CD4-positive, alpha-beta T cell treated with Interleukin-12 subunit alpha and Interleukin-12 subunit beta, for 1 hour (primary cell): ENCODE results near the gene GNAT2.

Experiments used
- DNase-seq: peaks from one replicate; pipeline ENCODE4 v3.0.0-alpha.2; 2020

Gene GNAT2

DNA sequence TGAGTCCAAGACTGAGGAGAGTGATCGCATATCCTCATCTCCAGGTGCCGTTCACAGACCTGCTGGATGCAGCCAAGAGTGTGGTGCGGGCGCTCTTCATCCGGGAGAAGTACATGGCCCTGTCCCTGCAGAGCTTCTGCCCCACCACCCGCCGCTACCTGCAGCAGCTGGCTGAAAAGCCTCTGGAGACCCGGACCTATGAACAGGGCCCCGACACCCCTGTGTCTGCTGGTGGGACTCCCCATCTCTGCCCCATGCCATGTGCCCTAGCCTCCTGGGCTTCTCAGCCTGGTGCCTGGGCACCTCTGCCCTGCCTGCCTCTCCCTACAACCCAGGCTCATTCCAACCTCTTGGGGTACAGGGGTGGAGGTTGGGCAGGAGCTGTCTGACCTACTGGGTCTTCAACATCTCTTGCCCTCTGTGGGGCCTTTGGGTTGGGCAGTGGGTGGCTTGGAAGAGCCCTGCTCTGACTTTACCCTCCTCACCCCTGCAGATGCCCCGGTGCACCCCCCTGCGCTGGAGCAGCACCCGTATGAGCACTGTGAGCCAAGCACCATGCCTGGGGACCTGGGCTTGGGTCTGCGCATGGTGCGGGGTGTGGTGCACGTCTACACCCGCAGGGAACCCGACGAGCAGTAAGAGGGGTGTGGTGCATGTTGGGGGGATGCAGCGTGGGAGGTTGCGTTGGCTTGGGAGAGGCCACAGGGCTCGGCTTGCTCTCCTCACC, 7.4 kb upstream of the GNAT2 start:
- no peak for DNase-seq

DNA sequence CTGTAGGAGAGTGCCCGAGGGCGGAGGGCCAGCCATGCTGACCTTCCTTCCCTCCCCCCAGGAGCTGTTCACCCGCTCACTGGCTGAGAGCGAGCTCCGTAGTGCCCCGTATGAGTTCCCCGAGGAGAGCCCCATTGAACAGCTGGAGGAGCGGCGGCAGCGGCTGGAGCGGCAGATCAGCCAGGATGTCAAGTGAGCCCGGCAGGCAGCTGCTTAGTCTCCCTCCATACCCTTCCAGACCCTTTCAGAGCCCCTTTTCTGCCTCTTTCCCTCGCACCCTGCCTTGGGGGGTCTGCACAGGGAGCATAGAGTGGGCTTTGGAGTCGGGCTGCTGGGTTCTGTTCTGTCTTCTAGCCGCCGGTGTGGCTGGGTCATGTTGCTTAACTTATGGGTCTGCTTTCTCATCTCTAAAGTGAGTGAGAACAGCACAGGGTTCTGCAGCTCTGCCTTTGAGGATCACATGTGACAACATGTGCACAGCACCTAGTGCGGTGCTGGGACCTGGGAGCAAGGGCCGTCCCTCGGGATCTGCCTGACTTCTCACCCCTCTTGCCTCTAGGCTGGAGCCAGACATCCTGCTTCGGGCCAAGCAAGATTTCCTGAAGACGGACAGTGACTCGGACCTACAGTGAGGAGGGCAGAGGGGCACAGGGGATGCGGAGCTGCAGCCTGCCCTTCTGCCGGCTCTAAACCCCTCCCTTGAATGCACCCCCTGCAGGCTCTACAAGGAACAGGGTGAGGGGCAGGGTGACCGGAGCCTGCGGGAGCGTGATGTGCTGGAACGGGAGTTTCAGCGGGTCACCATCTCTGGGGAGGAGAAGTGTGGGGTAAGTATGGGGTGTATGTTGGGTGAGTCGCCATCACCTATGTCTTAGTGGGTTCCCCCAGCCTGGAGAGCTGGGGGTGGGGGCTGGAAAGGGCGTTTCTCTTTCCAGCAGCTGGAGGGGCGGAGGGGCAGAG, 6.5 kb upstream of the GNAT2 start:
- no peak for DNase-seq

DNA sequence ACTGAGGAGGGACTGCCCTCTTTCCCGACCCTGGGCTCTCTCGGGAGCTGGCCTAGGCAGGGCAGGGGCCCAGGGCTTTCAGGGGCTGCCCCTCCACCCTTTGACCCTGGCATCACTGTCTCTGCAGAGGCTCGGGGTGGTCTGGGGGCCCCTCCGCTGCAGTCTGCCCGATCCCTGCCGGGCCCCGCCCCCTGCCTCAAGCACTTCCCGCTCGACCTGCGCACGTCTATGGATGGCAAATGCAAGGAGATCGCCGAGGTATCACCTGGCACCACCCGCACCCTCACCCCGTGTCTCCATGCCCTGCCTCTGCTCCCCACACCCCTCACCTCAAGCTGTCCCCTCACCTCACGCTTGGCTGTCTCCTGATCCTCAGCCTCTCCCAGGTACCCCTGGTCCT, 5.8 kb upstream of the GNAT2 start:
- DNase-seq: no peak

DNA sequence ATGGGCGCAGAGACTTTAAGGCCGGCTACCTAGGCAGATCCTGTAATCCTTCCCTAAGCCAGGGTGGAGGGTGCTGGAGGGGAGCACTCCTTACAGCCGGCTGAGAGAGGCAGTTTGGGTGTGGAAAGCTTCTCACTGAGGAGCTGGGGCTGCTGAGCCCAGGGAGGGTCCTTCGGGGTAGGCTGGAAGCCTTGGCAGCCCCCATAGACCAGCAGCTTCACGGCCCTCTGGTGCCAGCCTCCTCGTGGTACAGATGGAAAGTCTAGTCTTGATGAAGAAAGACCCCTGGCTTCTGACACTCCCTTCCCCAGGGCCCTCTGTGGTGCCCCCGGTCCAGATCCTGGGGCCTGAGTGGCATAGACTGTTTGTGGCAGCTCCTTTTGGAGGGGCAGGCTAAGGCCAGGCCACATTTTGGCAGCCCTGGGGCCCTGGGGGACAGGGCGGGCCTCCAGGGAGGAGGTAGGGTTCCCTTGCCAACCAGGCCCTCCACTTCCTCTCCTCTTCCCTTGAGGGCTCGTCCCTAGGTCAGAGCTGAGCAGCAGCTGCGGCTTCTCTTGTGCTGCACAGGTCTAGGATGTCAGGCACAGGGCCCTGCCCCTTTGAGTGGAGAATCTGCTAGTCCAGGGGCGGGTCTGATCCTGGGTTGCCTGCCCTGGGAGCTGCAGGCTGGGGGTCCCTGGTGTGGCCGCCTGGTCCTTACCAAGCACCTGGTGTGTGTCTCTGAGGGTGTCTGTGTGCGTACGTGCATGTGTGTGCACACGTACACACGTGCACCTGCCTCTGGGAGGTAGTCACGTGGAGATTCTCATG, 5.0 kb upstream of the GNAT2 start:
- DNase-seq: no peak

DNA sequence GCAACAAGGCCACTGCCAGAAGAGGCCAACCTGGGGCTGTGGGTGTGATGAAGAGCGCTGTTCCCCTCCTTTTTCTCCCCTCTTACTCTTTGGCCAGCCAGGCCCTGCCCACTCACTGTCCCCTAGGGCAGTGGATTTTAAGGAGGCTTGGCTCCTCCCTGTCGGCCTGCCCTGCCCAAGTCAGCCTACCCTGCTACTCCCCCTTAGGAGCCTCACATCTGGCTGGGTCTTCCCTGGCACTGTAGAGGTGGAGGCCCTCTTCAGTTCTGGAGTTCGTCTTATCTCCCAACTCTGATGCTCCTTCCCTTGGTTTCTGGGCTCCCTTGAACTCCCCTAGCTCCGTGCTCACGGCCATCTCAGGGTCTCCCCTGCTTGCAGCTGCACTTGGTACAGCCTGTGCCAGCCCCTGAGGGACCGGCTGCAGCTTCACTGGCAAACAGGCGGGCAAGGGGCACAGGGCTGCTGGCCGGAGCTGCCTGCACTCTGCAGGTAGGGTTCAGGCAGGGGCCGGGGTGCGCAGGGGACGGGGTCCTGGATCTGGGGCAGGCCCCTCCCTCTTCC, 4.3 kb upstream of the GNAT2 start:
- DNase-seq: no peak

DNA sequence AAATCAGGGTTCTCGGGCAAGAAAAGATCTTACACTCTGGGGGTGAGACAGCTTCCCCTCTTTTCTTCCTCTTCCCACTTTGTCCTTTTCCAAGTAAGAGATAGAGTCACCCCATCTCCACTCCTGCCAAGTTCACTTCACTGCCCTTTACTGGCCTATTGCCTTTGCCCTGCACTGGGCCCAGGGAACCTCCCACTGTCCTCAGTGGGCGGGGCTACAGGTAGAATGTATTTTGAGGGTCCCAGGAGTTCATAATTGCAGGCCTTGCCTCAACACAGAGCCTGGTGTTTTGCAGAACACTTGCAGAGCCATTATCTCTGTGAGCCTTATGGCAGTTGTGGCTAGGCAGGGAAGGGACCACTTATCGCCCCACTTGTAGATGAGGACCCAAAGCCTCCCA, 3.5 kb upstream of the GNAT2 start:
- DNase-seq: no peak

DNA sequence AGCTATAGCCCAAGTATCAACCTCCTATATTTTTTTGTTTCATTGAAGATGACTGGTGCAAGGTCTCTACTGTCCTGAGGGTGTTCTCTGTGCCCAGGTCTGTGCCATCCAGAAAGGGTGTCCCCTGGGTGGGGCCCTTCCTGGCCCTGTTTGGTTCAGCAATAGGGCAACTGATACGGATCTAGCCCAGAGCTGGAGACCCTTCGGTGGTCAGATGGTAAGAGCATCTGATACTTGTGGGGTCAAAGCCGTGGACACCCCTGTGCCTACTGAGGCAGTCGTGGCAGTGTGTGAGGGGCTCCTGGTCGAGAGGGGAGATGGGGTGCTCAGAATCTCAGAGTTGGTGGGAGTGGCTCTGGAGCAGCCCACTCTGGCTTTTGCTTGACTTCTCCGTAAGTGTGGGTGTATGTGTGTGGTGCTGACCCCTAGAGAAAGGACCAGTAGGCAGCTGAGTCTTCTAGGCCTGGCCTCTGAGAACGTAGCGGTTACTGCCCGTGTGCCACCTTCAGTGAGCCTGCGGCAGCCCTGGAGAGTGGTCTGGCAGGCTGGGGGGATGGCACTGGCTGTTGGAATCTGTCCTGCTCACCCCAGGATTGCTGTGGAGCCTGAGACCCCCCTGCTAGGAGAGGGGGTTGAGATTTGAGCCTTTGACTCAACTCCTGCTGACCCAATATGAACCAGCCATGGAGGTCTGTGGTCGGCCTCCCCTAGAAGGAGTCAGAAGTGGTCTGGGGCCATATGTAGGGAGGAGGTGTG, 2.9 kb upstream of the GNAT2 start:
- DNase-seq: no peak

DNA sequence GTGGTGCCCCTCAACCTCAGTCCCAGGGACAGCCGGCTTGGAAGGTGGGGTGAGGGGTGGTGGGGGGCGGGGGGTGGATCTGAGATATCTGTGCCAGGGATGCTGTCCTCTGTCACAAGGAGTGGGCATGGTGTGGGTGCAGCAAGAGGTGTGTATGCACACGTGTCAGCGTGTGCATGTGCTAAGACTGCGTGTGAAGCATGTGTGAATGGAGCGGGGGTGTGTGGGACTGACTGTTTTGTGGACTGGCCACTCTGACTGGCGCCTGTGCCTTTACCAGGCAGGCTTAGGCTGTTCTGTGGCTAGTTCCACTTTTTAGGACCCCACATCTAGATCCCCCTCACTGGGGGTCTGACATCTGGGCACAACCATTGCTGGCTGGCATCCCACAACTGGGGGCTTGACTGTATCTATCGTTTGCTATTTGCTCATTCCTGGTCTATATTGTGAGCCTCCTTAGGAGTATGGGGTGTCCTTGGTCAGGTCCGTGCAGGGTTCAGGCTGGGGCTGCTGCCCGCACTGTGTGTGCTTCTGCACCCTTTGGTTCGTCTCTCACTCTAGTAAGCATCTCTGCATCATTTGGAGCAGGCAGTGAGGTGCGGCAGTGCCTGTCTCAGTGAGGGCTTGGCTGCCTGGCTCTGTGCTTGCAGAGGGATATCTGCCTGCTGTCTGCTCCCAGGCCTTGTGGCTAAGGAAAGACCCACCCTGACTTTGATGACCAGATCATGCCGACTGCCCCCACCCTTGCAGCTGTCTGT, 2.1 kb upstream of the GNAT2 start:
- DNase-seq: no peak

DNA sequence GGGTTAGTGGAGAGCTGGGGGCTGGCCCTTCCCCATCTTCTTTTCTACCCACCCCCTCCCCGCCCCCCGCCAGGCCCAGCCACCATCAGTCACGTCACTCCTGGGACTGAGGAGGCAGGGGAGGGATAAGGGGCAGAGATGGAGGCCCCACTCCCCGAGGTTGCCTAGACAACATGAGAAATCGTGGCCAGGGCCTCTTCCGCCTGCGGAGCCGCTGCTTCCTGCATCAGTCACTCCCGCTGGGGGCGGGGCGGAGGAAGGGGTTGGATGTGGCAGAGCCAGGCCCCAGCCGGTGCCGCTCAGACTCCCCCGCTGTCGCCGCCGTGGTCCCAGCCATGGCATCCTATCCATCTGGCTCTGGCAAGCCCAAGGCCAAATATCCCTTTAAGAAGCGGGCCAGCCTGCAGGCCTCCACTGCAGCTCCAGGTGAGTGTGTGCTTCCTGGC, 1.4 kb upstream of the GNAT2 start:
- DNase-seq: peak; percentile 97

DNA sequence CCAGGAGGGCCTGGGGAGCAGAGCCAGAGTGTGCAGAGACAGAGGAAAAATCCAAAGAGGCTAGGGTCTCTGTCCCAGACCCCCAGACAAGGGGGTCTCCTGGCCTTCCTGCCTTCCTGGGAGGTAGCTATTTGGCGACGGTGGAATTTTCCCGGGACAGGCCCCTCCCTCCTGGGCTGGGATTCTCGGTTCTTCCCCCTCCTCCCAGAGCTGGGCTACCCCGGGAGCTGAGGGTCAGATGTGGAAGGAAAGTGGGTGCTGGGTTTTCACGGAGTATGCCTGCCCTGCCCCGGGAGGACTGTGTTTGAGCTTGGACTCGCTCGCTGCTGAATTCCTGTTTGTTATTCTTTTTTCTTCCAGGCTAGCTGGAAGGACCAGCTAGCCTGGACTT, 980 bp upstream of the GNAT2 start:
- DNase-seq: no peak

DNA sequence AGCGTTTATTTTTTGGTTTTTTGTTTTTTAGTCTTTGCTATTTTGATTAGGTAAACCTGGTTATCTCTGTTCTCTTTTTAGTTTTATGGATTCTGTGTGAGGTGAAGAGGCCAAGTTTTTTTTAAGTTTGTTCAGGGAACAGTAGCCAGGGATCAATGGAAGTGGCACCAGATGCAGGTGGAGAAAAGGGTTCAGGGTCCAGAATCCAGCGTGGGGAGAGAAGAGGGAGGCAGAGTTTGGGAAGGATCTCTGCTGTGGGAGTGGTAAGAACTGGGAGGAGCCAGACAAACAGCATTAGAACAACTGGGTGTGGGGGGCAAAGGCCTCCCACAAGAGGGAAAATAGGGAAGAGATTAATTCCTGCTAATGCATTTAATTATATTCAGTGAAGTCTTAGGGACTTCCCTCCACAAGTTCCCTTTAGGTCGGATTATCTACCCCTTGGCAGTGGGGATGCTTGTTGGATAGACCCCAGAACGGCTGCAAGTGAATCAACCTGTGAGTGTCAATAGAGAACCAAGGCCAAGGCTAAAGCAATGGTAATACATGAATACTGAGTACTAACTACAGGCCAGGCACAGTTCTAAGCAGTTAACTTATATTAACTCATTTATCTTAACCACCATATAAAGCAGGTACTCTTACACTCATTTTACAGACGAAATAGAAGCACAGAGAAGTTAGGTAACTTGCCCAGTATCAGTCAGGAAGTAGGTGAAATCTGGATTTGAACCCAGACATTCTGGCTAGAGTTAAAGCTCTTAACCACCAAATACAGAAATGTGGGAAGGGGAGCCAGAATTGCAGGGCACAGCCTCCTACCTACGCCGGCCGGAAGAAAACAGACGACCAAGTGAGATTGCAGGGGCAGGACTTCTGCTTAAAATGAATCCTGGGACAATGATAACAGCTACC, 498 bp downstream of the GNAT2 start:
- no peak for DNase-seq

DNA sequence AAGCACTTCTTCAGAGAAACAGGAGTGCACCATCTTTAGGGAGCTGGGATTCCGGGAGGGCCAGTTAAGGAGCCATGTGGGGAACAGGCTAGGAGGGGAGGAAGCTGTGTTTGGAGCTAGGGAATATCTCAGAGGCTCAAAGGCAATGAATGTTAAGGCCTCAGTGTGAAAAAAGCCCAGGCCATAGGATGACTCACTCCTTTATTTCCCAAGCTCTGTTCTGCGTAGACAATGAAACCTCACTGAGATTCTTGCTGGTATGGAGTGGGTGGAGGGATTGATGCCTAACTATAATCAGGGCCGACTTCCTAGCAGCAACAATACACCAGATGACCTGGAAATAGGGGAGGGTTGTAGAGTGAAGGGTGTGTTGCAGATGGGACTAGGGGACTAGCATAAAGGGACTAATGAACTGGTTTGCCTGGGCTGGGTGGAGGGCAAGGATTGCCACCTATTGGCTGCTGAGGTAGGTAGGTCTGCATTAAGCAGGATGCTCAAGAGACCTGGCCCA, 2.1 kb downstream of the GNAT2 start:
- peak; percentile 34 for DNase-seq

DNA sequence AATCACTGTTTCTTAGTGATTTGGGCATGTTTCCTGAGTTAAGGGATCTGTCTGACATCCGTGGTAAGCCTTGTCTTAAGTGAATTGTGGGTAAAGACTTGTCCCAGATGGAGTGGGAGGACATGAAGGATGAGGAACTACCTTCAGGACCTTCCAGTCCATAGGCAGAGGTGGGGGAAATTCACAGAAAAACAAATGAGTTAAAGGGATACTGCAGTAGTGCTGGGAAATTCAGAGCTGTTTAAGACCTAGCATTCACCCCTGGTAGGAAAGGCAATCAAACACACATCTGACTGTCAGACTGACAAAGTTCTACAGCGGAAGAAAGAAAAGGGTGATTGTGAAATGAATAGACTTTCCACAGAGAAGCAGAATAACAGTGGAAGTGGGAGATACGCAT, 3.0 kb downstream of the GNAT2 start:
- DNase-seq: no peak

DNA sequence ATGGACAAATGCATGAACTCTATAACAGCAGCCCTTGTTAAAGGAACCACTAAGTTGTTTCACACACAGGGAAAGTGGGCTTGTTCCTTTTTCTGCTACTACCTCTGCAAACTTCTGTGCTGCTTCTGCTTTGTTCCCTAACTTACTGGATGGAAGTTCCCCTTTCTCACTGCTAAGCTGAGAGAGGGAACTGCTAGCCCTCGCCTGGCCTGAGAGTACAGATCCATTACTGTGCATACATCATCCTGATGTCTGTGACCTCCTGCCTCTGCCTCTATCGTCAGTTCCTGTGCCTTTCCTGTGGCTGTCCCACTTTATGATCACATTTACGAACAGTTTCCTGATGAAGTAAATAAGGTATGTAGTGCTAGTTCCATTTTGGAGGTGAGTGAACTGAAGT, 3.5 kb downstream of the GNAT2 start:
- DNase-seq: peak; percentile 52

DNA sequence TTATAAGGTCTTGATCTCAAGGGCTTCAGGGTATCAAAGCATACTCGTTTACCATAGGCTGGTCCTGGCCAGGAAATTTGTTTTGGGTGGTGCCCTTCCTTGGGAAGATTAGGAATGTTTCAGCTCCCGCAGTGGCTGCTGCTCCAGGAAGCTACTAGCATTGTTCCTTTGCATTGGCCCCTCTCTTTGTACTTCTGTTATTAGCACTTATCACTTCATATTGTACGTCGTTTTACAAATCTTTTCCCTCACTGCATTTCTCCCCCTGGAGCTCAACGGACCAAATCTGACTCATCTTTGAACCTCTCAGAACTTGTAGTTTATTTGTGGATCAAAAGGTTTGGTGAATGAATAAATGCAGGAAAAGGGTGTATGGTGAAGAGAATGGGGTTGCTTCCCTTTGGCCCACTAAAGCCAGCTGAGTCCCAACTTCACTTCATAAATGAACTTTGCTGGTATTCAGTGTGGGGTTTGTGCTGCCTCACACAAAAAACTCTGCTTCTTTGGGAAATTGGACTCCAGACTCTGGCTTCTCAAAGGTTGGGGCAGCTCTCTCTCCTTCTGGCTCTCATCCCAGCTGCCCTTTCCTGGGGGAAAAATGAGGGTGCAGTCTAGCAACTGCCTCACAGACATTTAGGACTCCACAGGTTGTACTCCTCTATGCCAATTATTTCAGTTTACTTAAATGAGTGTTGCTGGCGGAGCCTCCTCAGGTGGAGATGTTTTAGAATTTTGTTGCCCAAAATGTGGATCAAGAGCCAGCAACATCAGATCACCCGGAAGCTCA, 5.9 kb downstream of the GNAT2 start:
- DNase-seq: no peak

DNA sequence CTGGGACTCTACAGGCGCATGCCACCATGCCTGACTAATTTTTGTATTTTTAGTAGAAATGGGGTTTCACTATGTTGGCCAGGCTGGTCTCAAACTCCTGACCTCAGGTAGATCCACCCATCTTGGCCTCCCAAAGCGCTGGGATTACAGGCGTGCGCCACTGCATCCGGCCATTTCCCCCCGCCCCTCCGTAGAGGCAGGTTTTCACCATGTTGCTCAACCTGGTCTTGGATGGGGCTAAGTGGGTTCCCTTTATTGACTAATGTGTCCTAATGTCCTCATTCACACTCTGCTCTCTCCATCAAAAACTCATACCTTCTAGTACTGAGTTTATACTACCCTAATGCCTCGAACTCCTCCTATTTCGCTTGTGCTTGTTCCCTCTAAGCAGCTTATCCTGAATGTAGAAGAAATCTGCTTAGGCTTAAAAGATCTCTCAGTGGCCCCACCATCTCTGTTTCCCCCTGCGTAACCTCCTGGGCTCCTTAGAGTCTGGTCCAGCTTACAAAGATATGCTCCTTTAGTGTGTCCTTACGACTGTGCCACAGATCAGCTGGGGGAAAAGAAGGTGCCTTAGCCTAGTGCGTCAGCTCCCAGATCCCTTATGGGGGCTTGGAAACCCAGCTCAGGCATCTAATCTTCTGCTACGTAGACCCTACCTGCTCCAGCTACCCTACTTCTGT, 8.0 kb downstream of the GNAT2 start:
- no peak for DNase-seq

DNA sequence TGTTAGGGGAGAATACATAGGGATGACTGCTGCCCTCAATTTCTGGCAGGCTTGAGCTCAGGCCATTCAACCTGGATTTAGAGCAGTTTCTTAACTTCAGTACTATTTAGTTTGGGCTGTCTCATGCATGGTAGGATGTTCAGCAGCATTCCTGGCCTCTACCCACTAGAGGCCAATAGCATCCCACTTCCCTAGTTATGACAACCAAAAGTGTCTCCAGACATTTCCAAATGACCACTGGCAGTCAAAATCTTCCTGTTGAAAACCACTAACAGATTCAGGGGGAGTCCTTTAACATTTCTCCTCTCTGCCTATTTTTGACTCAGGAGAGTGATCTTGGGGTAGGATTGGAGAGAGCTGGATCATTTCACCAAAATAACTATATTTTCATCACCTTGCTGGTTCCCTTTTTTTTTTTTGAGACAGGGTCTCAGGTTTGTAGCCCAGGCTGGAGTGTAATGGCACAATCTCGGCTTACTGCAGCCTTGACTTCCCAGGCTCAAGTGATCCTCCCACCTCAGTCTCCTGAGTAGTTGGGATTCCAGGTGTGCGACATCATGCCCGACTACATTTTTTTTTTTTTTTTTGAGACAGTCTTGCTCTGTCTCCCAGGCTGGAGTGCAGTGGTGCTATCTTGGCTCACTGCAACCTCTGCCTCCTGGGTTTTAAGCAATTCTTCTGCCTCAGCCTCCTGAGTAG, 8.7 kb downstream of the GNAT2 start:
- no peak for DNase-seq

DNA sequence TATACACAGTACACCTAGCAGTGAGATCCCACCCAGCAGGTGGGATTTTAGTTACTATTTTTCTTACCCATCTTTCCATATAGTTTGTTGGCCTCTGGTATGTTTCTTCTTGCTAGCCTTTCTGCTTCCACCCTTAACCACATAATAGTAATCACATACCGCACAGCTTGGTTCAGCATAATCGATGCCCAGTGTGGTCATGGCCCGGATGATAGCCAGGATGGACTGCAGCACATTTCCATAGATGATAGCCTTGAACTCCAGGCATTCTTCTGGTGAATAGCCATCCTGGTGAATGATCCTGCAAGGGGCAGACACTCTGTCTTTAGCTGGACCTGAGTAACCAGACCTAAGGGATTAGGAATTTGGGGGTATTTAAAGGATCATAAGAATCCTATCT, 9.5 kb downstream of the GNAT2 start:
- DNase-seq: no peak
